ENCODE measurements around the gene GPR78. TPM values are rescaled to one million over a fixed set of nuclear protein-coding genes. Genes with fewer than 3 reads are reported as not detected.

Gene GPR78
- total RNA-seq, 1 experiment from 2014 or later, result not detected

DNA sequence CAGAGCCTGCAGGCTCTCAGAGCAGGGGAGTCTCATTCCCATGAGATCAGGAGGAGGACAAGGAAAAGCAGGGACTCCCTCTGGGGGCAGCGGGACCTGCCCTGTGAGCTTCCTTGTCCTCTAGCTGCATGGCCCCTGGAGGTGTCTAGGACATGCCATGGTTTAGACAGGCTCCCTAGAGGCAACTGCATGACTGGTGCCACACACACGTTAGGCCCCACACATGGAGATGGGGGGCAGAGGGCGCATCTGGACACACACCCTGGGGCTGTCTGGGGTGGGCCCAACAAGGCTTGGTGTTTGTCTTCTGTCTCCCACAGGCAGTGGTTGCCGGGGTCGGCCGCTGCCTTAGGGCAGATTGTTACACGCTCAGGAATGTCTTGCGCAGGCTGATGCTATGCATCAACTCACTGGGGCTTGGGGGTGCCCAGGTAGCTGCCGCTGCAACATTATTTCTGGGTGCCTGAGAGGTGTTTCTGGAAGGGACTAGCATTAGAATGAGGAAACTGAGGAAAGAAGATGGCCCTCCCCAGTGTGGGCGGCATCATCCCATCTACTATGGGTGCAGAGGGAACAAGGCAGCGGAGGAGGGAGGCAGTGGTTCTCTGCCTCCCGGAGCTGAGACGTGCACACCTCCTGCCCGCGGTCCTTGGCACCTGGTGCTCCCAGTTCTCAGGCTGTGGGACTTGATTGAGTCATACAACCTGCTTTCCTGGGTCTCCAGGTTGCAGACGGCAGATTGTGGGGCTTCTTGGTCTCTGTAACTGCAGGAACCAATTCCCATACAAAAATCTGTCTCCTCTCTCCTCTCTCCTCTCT lies 32.1 kb upstream of the GPR78 start:
- no peak overlapping the region for H3K27ac ChIP-seq (ENCODE audit: low read length)
- no peaks in the 10 kb centered on the region for H3K79me2 ChIP-seq (ENCODE audit: low read length)
- H4K20me1 ChIP-seq (ENCODE audit: insufficient read depth, low read depth, low read length), result no peaks in the 10 kb centered on the region
- H3K9me2 ChIP-seq (replicated peaks; ENCODE audit: insufficient read depth, low read length), result no peaks in the 10 kb centered on the region
- H3K9me3 ChIP-seq (ENCODE audit: low read length), result no peaks in the 10 kb centered on the region
- H3K36me3 ChIP-seq (ENCODE audit: insufficient read depth, low read length), result no peaks in the 10 kb centered on the region
- no peak for DNase-seq
- H2AFZ ChIP-seq (ENCODE audit: low read length), result no peak overlapping the region
- no peak overlapping the region for H3K4me3 ChIP-seq (ENCODE audit: low read length)
- H3K4me1 ChIP-seq (ENCODE audit: low read length), result no peaks in the 10 kb centered on the region
- no peak overlapping the region for H3K4me2 ChIP-seq (ENCODE audit: low read depth, low read length, poor library complexity, severe bottlenecking)
- H3K9ac ChIP-seq (ENCODE audit: low read length), result no peak overlapping the region
- no peaks in the 10 kb centered on the region for H3K27me3 ChIP-seq (ENCODE audit: low read length)

DNA sequence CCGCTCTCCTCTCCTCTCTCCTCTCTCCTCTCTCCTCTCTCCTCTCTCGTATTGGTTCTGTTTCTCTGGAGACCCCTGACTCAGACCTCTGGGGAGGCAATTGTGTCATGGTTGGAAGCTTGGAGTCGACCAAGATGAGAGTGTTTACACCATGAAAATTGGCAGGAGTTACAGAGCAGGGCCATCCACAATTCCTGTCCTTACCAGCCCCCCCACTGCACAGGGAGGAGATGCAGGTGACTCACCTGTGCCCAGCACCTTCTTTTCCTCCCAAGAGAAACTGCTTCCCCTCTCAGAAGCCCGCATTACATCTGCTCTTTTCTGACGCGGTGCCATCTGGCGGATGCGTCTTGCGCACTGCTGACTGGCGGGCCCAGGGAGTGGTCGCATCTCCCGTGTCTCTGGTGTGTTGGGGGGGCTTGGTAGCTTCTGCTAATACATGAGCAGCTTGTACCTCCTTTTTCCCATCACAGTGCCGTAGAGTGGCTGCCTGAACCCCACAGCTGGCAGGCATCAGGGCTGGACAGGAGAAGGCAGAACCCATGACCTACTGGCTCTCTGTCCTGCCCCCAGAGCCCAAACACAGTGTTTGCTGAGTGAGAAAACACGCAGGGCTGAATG lies 31.4 kb upstream of the GPR78 start:
- Histone ChIP-seq H3K4me3 (ENCODE audit: low read length) (no peak overlapping the region), H3K36me3 (ENCODE audit: insufficient read depth, low read length) (no peaks in the 10 kb centered on the region), H3K27me3 (ENCODE audit: low read length) (no peaks in the 10 kb centered on the region), H3K4me2 (ENCODE audit: low read depth, low read length, poor library complexity, severe bottlenecking) (no peak overlapping the region), H3K79me2 (ENCODE audit: low read length) (no peaks in the 10 kb centered on the region), H4K20me1 (ENCODE audit: insufficient read depth, low read depth, low read length) (no peaks in the 10 kb centered on the region), H3K9me2 (replicated peaks; ENCODE audit: insufficient read depth, low read length) (no peaks in the 10 kb centered on the region), H3K9me3 (ENCODE audit: low read length) (no peaks in the 10 kb centered on the region), H3K27ac (ENCODE audit: low read length) (no peak overlapping the region), H3K4me1 (ENCODE audit: low read length) (no peaks in the 10 kb centered on the region), H2AFZ (ENCODE audit: low read length) (no peak overlapping the region), H3K9ac (ENCODE audit: low read length) (no peak overlapping the region)
- no peak for DNase-seq

DNA sequence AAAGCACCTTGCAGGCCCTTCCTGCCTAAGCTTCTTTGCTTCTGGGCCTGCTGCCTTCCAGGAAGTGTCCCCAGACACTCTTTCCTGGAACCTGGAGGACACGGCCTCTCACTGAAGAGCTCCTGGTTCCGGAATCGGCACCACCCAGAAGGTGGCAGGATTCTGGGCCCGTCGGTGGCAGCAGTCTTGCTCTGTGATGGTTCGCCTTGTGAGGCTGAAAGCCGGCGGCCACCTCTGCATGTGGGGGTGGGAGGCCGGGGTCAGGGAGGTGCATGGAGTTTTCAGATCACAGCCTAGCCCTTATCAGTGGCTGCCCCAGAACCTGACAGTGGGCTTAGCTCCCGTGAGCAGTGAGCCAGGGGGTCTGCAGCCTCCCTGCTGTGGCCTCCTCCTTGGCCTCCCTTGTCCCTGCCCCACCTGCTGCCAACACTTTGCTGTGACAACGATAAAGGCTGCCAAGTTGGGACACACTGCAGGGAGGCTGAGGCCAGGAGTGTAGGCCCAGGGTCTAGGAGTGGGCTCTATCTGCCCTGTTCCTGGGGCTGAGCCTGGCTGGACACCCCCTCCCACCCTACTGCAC lies 30.8 kb upstream of the GPR78 start:
- H4K20me1 ChIP-seq (ENCODE audit: insufficient read depth, low read depth, low read length), result no peaks in the 10 kb centered on the region

DNA sequence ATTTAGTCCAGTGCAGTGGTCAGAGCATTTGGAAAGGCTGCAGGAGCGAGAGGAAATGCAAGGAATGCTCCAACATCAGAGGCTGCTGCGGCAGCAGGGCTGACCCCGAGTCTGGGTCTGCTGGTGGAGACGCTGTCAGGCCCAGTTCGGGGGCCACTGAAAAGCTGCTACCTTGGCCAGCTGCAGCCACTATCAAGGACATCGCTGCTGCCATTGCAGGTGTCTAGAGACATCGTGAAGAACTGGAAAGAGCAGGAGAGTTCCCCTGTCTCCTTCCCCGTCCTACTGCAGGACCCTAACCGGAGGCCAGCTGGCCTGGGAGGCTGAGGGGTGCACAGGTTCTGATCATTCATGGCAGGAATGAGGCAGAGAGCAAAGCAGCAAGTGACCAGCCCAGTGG lies 29.5 kb upstream of the GPR78 start:
- H3K4me1 ChIP-seq (ENCODE audit: low read length), result no peaks in the 10 kb centered on the region
- no peaks in the 10 kb centered on the region for H3K9me2 ChIP-seq (replicated peaks; ENCODE audit: insufficient read depth, low read length)
- no peak overlapping the region for H3K9ac ChIP-seq (ENCODE audit: low read length)
- H3K79me2 ChIP-seq (ENCODE audit: low read length), result no peaks in the 10 kb centered on the region
- H3K9me3 ChIP-seq (ENCODE audit: low read length), result no peaks in the 10 kb centered on the region
- no peaks in the 10 kb centered on the region for H3K27me3 ChIP-seq (ENCODE audit: low read length)
- no peaks in the 10 kb centered on the region for H4K20me1 ChIP-seq (ENCODE audit: insufficient read depth, low read depth, low read length)
- no peaks in the 10 kb centered on the region for H3K36me3 ChIP-seq (ENCODE audit: insufficient read depth, low read length)
- no peak overlapping the region for H3K4me3 ChIP-seq (ENCODE audit: low read length)
- no peak overlapping the region for H3K4me2 ChIP-seq (ENCODE audit: low read depth, low read length, poor library complexity, severe bottlenecking)
- no peak overlapping the region for H2AFZ ChIP-seq (ENCODE audit: low read length)
- no peak overlapping the region for H3K27ac ChIP-seq (ENCODE audit: low read length)
- DNase-seq, result no peak

More for the DNA sequence above, 30.8 kb upstream of the GPR78 start:
- H3K4me3 ChIP-seq (ENCODE audit: low read length), result no peak overlapping the region
- no peaks in the 10 kb centered on the region for H3K4me1 ChIP-seq (ENCODE audit: low read length)
- no peaks in the 10 kb centered on the region for H3K9me3 ChIP-seq (ENCODE audit: low read length)
- H3K27ac ChIP-seq (ENCODE audit: low read length), result no peak overlapping the region
- no peak overlapping the region for H3K9ac ChIP-seq (ENCODE audit: low read length)
- no peaks in the 10 kb centered on the region for H3K9me2 ChIP-seq (replicated peaks; ENCODE audit: insufficient read depth, low read length)
- no peak overlapping the region for H2AFZ ChIP-seq (ENCODE audit: low read length)
- DNase-seq, result no peak
- no peaks in the 10 kb centered on the region for H3K36me3 ChIP-seq (ENCODE audit: insufficient read depth, low read length)
- no peak overlapping the region for H3K4me2 ChIP-seq (ENCODE audit: low read depth, low read length, poor library complexity, severe bottlenecking)
- no peaks in the 10 kb centered on the region for H3K79me2 ChIP-seq (ENCODE audit: low read length)
- H3K27me3 ChIP-seq (ENCODE audit: low read length), result no peaks in the 10 kb centered on the region

DNA sequence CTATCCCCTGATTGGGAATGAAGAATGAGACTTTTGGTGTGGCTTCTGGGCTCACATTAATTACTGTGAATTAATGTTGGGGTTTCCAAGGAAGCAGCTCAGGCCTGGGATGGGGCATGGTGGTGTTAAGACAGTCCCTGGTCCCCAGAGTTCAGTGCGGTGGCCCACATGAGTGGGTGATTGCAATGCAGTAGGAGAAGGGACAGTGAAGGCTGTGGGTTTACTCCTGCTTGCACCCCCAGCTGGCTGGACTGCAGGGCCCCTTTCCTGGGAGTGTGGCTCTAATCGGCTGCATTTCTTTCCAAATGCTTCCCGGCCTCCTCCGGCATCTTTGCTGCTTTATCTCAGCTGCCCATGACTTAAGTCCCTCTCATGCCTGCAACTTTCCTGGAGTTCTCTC lies 28.2 kb upstream of the GPR78 start:
- no peaks in the 10 kb centered on the region for H3K4me1 ChIP-seq (ENCODE audit: low read length)
- H3K9me3 ChIP-seq (ENCODE audit: low read length), result no peaks in the 10 kb centered on the region
- no peaks in the 10 kb centered on the region for H3K9me2 ChIP-seq (replicated peaks; ENCODE audit: insufficient read depth, low read length)
- no peak for DNase-seq
- H2AFZ ChIP-seq (ENCODE audit: low read length), result no peak overlapping the region
- H3K4me3 ChIP-seq (ENCODE audit: low read length), result no peak overlapping the region
- no peak overlapping the region for H3K9ac ChIP-seq (ENCODE audit: low read length)
- H3K36me3 ChIP-seq (ENCODE audit: insufficient read depth, low read length), result no peaks in the 10 kb centered on the region
- H3K4me2 ChIP-seq (ENCODE audit: low read depth, low read length, poor library complexity, severe bottlenecking), result no peak overlapping the region
- no peaks in the 10 kb centered on the region for H3K27me3 ChIP-seq (ENCODE audit: low read length)
- no peaks in the 10 kb centered on the region for H4K20me1 ChIP-seq (ENCODE audit: insufficient read depth, low read depth, low read length)
- no peak overlapping the region for H3K27ac ChIP-seq (ENCODE audit: low read length)
- H3K79me2 ChIP-seq (ENCODE audit: low read length), result no peaks in the 10 kb centered on the region

DNA sequence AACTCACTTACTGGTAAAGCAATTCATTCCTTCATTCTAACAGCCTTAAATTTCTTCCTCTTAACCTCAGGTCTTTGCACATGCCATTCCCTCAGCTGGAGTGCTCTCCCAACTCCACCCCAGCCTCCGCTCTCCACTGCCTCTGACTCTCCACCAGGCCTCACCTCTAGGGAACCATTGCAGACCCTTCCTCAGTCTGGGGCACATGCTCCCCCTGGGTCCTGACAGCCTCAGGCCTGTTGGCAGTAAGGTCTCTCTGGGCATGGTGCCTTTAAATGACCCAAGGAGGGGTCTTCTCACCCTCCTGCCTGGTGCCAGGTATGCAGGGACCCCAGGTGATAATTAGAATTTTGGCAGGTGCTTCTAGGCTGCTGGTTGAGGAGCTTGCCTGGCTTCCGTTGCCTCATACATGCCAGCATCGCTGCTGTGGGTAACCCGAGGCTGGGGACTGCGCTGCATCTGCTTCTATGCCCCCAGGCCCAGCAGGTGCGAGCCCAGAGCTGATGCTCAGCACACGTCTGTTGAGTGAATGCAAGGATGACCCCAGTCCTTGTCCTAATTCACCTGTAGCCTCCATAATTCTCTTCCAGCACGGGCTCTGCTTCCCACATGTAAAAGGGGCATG lies 27.5 kb upstream of the GPR78 start:
- Histone ChIP-seq H3K36me3 (ENCODE audit: insufficient read depth, low read length) (no peaks in the 10 kb centered on the region), H3K4me1 (ENCODE audit: low read length) (no peaks in the 10 kb centered on the region), H3K4me2 (ENCODE audit: low read depth, low read length, poor library complexity, severe bottlenecking) (no peak overlapping the region), H3K9me3 (ENCODE audit: low read length) (no peaks in the 10 kb centered on the region), H3K9me2 (replicated peaks; ENCODE audit: insufficient read depth, low read length) (no peaks in the 10 kb centered on the region), H3K27ac (ENCODE audit: low read length) (no peak overlapping the region), H3K9ac (ENCODE audit: low read length) (no peak overlapping the region), H3K27me3 (ENCODE audit: low read length) (no peaks in the 10 kb centered on the region), H3K79me2 (ENCODE audit: low read length) (no peaks in the 10 kb centered on the region), H2AFZ (ENCODE audit: low read length) (no peak overlapping the region), H3K4me3 (ENCODE audit: low read length) (no peak overlapping the region), H4K20me1 (ENCODE audit: insufficient read depth, low read depth, low read length) (no peaks in the 10 kb centered on the region)
- no peak for DNase-seq

DNA sequence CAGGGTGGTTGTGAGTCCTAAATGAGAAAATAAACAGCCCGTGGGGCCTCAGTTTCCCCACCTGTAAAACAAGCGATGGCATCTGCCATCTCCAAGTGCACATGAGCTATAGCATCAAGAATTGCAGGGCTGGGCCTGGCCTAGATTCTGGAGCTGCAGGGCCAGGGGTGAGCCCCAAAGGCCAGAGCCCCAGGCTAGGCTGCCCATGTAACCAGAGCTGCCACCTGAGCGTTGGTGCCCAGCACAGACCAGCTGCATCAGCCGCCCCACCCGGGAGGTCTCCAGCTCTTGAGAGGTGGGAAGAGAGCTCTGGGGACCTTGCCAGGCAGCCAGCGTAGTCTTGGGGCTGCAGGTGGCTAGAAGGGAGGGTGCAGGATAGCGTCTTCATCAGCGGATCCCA lies 27.0 kb upstream of the GPR78 start:
- Histone ChIP-seq H3K4me1 (ENCODE audit: low read length) (no peaks in the 10 kb centered on the region), H3K4me2 (ENCODE audit: low read depth, low read length, poor library complexity, severe bottlenecking) (no peak overlapping the region), H3K27me3 (ENCODE audit: low read length) (no peaks in the 10 kb centered on the region), H3K9me2 (replicated peaks; ENCODE audit: insufficient read depth, low read length) (no peaks in the 10 kb centered on the region), H3K79me2 (ENCODE audit: low read length) (no peaks in the 10 kb centered on the region), H3K9ac (ENCODE audit: low read length) (no peak overlapping the region), H3K9me3 (ENCODE audit: low read length) (no peaks in the 10 kb centered on the region), H3K4me3 (ENCODE audit: low read length) (no peak overlapping the region), H3K27ac (ENCODE audit: low read length) (no peak overlapping the region), H2AFZ (ENCODE audit: low read length) (no peak overlapping the region), H4K20me1 (ENCODE audit: insufficient read depth, low read depth, low read length) (no peaks in the 10 kb centered on the region), H3K36me3 (ENCODE audit: insufficient read depth, low read length) (no peaks in the 10 kb centered on the region)
- DNase-seq, result no peak

DNA sequence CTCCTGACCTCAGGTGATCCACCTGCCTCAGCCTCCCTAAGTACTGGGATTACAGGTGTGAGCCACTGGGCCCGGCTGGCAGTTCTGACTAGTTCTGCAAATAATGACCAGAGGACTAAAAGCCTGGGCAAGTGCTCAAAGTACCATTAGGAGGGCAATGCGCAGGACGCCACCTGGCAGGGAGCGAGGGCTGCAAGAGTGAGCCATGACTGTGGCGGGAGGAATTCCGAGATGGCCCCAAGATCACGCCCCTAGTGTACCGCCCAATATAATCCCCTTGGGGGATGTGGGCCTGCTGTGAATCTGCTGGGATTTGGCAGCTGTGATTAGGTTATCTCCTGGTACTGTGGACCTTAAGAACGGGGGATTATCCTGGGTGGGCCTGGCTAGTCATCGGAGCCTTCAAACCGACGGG lies 26.2 kb upstream of the GPR78 start:
- Histone ChIP-seq H3K36me3 (ENCODE audit: insufficient read depth, low read length) (no peaks in the 10 kb centered on the region), H2AFZ (ENCODE audit: low read length) (no peak overlapping the region), H3K4me2 (ENCODE audit: low read depth, low read length, poor library complexity, severe bottlenecking) (no peak overlapping the region), H3K27me3 (ENCODE audit: low read length) (no peaks in the 10 kb centered on the region), H3K9ac (ENCODE audit: low read length) (no peak overlapping the region), H3K9me3 (ENCODE audit: low read length) (no peaks in the 10 kb centered on the region), H4K20me1 (ENCODE audit: insufficient read depth, low read depth, low read length) (no peaks in the 10 kb centered on the region), H3K79me2 (ENCODE audit: low read length) (no peaks in the 10 kb centered on the region), H3K27ac (ENCODE audit: low read length) (no peak overlapping the region), H3K4me1 (ENCODE audit: low read length) (no peaks in the 10 kb centered on the region), H3K9me2 (replicated peaks; ENCODE audit: insufficient read depth, low read length) (no peaks in the 10 kb centered on the region), H3K4me3 (ENCODE audit: low read length) (no peak overlapping the region)
- no peak for DNase-seq
